Measurements from ENCODE around the gene INTS4.

DNA sequence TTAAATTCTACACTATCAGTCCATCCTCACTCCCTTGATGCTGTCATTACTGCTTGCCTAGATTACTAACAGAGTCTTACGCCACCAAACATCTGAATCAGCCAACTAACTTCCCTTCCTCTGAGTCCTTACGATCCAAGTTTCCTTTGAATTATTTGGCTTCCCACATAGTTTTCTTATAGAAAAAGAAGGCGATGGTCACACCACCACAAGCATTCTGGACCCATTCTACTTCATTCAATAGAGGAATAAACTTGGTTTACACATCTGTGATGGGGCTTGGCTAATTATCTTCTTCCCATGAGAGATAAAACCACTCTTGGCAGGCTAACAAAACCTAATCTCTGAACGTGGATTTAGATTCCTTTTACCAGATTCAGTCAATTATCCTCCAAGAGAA, 35.0 kb downstream of the INTS4 start:
- TF ChIP-seq, protein P1, sequence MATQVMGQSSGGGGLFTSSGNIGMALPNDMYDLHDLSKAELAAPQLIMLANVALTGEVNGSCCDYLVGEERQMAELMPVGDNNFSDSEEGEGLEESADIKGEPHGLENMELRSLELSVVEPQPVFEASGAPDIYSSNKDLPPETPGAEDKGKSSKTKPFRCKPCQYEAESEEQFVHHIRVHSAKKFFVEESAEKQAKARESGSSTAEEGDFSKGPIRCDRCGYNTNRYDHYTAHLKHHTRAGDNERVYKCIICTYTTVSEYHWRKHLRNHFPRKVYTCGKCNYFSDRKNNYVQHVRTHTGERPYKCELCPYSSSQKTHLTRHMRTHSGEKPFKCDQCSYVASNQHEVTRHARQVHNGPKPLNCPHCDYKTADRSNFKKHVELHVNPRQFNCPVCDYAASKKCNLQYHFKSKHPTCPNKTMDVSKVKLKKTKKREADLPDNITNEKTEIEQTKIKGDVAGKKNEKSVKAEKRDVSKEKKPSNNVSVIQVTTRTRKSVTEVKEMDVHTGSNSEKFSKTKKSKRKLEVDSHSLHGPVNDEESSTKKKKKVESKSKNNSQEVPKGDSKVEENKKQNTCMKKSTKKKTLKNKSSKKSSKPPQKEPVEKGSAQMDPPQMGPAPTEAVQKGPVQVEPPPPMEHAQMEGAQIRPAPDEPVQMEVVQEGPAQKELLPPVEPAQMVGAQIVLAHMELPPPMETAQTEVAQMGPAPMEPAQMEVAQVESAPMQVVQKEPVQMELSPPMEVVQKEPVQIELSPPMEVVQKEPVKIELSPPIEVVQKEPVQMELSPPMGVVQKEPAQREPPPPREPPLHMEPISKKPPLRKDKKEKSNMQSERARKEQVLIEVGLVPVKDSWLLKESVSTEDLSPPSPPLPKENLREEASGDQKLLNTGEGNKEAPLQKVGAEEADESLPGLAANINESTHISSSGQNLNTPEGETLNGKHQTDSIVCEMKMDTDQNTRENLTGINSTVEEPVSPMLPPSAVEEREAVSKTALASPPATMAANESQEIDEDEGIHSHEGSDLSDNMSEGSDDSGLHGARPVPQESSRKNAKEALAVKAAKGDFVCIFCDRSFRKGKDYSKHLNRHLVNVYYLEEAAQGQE (IDR thresholded peaks at IDR 0.05; ENCODE audit: unreplicated experiment): no peak
- no peak for TF ChIP-seq CREB1 (CRISPR knock-in tag; IDR thresholded peaks at IDR 0.05; ENCODE audit: low read depth)
- no peak for TF ChIP-seq POLR2AphosphoS5 (IDR thresholded peaks at IDR 0.05; ENCODE audit: low read depth)
- TF ChIP-seq EZH2 (IDR thresholded peaks at IDR 0.05; ENCODE audit: low read depth, unreplicated experiment): no peak
- TF ChIP-seq, protein P2, sequence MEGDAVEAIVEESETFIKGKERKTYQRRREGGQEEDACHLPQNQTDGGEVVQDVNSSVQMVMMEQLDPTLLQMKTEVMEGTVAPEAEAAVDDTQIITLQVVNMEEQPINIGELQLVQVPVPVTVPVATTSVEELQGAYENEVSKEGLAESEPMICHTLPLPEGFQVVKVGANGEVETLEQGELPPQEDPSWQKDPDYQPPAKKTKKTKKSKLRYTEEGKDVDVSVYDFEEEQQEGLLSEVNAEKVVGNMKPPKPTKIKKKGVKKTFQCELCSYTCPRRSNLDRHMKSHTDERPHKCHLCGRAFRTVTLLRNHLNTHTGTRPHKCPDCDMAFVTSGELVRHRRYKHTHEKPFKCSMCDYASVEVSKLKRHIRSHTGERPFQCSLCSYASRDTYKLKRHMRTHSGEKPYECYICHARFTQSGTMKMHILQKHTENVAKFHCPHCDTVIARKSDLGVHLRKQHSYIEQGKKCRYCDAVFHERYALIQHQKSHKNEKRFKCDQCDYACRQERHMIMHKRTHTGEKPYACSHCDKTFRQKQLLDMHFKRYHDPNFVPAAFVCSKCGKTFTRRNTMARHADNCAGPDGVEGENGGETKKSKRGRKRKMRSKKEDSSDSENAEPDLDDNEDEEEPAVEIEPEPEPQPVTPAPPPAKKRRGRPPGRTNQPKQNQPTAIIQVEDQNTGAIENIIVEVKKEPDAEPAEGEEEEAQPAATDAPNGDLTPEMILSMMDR (conservative IDR thresholded peaks at IDR 0.05; ENCODE audit: low read depth in 2 of 2): no peak
- no peak for TF ChIP-seq ZNF331 (CRISPR knock-in tag; IDR thresholded peaks at IDR 0.05; ENCODE audit: low read depth)

All from GM23338 (cell line).